Measurements from ENCODE around the gene FBXO30.

DNA sequence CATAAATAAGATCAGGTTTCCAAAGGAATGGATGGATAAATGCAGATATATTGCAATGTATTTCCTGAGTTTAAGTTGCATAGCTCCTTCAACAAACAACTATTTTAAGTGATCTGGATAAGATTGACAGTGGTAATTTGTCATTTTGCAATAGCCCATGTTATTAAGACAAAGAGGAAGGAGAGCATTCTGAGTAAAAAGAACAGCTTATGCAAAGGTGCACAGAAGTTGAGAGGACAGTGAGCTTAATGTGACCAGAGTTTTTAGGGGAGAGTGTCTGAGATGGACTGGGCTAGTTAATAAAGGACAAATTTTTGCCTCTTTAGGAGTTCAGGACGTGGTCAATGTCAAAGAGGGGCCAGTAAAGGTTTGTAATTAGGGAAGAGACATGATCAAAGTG, 48.8 kb upstream of the FBXO30 start:
- TF ChIP-seq TCF7 (IDR thresholded peaks at IDR 0.05; ENCODE audit: borderline replicate concordance): no peak
- no peak for TF ChIP-seq RELA (IDR thresholded peaks at IDR 0.05; ENCODE audit: borderline replicate concordance, partially characterized antibody)
- no peak for TF ChIP-seq SMC3 (IDR thresholded peaks at IDR 0.05; ENCODE audit: borderline replicate concordance, low read length)
- TF ChIP-seq, protein P1, sequence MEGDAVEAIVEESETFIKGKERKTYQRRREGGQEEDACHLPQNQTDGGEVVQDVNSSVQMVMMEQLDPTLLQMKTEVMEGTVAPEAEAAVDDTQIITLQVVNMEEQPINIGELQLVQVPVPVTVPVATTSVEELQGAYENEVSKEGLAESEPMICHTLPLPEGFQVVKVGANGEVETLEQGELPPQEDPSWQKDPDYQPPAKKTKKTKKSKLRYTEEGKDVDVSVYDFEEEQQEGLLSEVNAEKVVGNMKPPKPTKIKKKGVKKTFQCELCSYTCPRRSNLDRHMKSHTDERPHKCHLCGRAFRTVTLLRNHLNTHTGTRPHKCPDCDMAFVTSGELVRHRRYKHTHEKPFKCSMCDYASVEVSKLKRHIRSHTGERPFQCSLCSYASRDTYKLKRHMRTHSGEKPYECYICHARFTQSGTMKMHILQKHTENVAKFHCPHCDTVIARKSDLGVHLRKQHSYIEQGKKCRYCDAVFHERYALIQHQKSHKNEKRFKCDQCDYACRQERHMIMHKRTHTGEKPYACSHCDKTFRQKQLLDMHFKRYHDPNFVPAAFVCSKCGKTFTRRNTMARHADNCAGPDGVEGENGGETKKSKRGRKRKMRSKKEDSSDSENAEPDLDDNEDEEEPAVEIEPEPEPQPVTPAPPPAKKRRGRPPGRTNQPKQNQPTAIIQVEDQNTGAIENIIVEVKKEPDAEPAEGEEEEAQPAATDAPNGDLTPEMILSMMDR (IDR thresholded peaks at IDR 0.05 in 2 of 3, conservative IDR thresholded peaks at IDR 0.05 in 1 of 3; ENCODE audit: control insufficient read depth in 2 of 3, extremely low read depth in 1 of 3, insufficient read depth in 1 of 3, low read depth in 3 of 3, low read length in 3 of 3): no peak
- no peak for TF ChIP-seq BMI1 (IDR thresholded peaks at IDR 0.05; ENCODE audit: borderline replicate concordance)
- TF ChIP-seq REST (IDR thresholded peaks at IDR 0.05; ENCODE audit: low read depth, low read length): no peak
